Stimulated activated CD4-positive, alpha-beta T cell treated with anti-CD3 and anti-CD28 coated beads, Interleukin-1b, Interleukin-23, amount 100 ng/mL, for 1 hour (primary cell): ENCODE results near the gene ZNF507.
"Not testable (repeated sequence)": the region's sequence is repeated elsewhere in the genome, so short reads cannot be mapped to it uniquely, and the experiment has no call there.

Source experiments
- DNase-seq, 2 donors: peaks; one replicate each; pipeline ENCODE4 v3.0.0-alpha.2; 2020; ENCODE audit warnings: low read depth in 2 of 2

Gene ZNF507

DNA sequence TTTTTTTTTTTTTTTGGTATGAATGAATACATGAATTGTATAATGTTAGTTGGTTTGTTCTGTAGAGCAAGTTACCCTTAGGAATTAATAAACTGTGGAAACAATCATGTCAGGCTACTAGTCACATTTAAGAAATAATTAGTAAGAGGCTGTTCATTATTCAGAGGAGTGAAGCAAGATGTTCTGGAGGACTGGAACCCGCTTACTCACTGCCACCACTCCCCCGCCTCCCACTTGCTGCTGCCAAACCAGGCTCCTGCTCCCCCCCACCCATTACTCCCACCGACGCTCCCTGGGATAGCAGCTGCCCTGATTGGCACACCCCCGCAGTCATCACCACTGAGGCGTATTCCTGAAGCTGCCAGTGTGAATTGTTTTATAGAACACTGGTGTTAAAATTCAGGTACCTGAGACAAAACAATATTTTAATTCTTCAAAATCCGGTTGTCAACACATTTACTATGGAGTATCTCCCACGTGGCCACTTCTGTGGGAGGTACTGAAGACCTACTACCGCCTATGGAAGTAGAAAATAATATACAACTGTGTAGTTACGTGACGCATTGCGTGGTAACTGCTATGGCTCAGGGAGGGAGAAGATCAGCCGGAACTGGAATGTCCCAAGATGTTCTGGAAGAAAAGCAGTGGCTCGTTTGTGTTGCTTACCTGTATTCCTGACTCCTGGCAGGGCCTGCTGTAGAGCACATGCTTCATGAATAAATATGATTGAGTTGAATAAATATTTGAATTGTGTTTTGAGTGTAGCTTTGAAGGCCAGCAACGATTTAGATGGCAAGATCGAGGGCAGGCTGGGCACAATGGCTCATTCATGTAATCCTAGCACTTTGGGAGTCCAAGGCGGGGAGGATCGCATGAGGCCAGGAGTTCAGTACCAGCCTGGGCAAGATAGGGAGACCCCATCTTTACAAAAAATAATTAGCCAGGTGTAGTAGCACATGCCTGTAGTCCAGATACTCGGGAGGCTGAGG, 61.9 kb downstream of the ZNF507 start:
- DNase-seq, result no peak

DNA sequence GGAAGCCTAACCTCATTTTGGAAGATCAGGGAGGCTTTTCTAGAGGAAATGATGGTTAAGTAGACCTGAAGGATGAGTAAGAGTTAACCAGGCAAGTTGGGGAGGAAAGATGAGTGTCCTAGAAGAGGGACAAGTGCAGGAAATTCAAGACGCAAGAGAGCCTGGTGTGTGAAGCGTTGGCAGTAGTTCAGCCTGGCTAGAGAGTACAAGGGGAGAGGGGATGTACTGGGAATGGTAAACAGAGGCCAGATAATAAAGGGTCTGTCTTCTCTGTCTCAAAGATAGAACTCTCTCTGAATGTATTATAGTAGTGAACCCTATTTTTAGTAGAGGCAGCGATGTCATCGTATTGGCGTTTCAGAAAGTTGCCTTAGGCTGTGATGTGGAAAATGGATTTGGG, 69.8 kb downstream of the ZNF507 start:
- DNase-seq, result no peak

DNA sequence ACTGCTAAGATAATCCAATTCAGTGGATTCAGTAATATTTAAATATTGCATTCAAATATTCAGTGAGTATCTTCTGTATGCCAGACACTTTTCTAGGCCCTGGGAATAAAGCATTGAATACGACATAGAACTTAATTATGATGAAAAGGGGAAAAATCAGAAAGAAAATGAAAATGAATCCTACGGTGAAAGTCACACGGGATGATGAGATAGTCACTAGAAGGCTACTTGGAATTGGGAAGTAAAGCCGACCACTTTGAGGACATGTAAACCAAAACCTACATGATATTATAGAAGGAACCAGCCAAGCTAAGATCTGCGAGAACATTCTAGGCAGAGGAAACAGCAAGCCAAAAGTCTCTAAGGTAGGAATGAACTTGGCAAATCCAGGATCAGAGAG, 70.3 kb downstream of the ZNF507 start:
- no peak for DNase-seq

DNA sequence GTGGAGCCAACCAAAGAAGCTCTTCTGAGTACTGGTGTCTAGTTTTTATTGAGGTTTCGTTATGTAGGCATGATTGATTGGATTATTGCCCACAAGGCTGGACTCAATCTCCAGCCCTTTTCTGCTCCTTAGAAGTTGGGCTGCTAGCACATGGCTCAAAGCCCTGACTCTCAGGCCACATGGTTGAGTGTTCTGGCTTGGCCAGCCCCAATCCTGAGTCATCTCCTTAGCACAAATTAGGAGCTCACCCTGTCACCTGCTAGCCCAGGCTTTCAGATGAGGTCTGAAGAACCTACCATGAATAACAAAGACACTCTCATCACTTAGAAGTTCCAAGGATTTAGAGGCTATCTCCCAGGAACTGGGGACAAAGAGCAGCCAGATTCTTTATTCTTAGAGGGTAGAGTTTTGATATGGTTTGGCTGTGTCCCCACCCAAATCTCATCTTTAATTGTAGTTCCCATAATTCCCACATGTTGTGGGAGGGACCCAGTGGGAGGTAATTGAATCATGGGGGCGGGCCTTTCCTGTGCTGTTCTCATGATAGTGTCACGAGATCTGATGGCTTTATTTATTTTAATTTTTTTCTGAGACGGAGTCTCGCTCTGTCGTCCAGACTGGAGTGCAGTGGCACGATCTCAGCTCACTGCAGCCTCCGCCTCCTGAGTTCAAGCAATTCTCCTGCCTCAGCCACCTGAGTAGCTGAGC, 71.5 kb downstream of the ZNF507 start:
- DNase-seq, result no peak

DNA sequence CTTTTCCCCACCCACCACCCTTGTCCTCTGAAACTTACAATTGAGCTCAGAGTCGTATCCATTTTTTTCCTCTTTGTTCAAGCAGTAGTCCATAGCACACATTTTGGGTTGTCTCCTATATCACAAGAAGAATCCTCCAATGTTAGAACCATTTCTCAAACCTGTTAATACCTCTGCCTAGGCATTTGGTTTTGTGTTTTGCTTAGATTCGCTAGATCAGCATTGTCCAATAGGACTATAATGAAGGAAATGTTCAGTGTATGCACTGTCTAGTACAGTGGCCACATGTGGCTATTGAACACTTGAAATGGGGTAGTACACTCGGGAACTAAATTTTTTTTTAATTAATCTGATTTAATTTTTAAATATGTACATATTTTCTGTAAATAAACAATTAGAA, 72.7 kb downstream of the ZNF507 start:
- DNase-seq, result no peak

DNA sequence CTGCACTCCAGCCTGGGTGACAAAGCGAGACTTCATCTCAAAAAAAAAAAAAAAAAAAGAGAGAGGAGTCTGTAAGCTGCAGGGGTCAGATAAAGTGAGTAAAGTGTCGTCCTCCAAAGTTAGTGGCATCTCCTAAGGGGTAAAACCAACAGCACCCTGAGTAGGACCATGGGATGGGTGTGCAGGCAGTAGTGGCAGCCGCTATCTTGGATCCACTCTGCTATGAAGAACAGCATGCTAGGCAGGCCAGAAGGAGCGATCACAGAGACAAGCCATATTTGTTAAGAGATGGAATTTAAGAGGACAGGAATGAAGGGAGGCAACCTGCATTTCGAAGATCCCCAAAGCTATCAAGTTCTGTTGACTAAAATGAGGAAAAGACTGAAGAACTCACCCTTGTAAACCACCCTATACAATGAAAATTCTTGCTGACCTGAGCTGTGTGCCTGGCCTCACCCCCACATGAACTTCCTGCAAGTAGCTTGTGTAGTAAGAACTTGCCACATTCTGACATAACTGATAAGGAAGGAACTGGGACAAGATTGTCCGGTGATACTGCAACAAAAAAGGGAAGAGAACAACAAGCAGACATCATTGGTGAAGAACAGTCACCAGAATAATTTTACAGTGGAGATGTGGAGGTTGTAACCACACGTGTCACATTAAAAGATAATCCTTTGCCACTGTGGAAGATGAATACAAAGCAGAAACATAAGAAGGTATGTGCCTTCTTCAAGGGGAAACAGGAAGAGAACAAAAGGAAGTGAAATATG, 76.4 kb downstream of the ZNF507 start:
- no peak for DNase-seq

DNA sequence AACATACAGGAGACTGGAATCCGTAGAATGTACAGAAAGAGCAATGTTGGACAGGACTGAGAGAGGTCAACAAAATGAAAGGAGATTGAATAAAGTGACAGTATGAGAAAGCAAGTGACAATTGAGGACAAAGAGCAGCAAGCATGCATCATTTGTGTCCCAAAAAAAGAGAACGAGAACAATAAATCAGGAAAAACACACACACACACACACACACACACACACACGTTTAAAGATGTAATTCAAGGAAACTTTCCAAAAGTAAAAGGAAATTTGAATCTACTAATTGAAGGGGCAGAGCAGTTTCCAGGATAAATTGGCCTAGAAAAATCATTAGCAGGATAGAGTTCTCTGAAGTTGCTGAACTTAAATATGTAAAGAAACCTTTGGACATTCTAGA, 77.0 kb downstream of the ZNF507 start:
- no peak for DNase-seq

GRCh38 chr19:32423944-32424343, 78.5 kb downstream of the ZNF507 start:
- not testable (repeated sequence) for DNase-seq

DNA sequence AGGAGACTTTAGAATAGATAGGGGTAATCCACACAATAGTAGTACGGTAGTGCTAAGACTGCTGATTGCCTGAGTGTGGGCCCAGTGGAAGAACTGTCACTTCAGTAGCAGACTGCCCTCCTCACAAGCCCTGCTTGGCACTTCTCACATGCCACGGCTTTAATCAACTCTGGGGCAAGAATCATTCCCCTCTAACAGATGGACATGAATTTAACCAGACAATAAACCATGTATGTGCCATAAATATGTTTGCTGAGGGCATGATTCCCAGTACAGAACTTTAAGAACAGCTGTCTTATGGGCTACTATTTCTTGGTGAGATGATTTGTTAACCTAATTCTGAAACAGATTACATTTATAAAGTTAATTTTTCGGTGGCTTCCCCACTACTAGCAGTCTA, 82.1 kb downstream of the ZNF507 start:
- DNase-seq, result no peak

- no peak for DNase-seq
Measured at GRCh38 chr19:32436692-32437091, 91.3 kb downstream of the ZNF507 start.

DNA sequence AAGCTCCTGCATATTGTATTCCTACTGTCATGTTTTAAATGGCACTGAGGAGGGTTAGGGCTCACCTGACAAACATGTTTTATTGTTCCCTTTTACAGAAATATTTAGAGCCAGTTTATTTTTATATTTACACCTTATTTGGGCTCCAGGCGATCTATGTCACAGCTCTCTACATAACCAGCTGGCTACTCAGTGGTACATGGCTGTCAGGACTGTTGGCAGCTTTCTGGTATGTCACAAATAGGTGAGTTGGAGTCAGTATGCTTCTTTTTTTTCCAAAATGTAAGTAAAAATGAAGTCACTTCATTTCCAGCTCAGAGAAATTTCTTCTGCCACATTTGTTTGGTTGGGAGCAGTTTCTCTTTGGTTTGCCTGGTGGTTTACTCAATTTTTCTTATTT, 91.7 kb downstream of the ZNF507 start:
- no peak for DNase-seq
